ENCODE results near the gene FAM161B.
"Not testable (repeated sequence)": the region's sequence is repeated elsewhere in the genome, so short reads cannot be mapped to it uniquely, and the experiment has no call there.

FAM161B gene, protein sequence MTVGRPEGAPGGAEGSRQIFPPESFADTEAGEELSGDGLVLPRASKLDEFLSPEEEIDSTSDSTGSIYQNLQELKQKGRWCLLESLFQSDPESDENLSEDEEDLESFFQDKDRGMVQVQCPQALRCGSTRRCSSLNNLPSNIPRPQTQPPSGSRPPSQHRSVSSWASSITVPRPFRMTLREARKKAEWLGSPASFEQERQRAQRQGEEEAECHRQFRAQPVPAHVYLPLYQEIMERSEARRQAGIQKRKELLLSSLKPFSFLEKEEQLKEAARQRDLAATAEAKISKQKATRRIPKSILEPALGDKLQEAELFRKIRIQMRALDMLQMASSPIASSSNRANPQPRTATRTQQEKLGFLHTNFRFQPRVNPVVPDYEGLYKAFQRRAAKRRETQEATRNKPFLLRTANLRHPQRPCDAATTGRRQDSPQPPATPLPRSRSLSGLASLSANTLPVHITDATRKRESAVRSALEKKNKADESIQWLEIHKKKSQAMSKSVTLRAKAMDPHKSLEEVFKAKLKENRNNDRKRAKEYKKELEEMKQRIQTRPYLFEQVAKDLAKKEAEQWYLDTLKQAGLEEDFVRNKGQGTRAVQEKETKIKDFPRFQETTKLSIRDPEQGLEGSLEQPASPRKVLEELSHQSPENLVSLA

DNA sequence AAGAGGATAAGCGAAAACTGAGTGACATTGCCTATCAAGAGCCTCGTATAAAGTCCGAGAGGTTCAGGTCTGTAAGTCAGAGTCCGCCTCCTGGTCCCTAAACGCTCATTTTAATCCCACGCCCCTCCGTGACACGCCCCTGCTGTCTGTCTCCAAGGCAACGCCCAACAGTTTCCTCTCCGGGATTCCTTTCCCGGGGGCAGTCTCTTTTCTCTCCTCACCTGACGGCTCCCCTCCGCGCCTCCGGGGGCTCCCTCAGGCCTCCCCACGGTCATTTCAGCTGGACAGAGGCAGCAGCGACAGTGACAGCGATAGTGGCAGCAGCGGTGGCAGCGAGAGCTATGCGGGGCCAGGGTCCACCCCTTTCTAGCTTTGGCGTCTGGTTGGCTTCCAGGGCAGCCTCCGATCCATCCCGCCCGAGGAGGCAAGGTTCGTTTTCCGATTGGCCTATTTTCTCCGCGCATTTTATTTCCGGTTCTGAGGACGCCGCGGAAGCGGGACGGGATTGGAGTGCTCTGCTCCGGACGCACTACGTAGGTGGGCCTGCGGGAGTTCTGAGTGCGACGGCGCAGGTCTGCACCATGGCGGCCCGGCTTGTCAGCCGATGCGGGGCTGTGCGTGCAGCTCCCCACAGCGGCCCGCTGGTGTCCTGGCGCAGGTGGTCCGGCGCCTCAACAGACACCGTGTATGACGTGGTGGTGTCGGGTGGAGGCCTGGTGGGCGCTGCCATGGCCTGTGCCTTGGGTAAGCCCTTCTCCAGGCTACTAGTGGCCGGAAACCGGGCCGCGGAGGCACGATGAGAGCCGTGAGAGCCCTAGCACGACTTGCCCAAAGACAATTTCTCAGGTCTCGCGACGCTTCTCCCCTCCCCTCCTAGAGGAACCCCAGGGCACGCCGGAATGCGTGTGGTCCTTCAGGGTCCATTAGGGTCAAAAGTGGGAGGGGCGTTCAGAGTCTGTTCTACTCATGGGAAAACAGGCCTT is at the start of gene FAM161B, which contains the start of gene COQ6:
Gene FAM161B, minus strand, starts transcription at position 343 of the 983 bp plus-strand sequence. Its CDS starts 68 bp downstream, at position 275.
Gene COQ6, plus strand, starts transcription at position 551 of the 983 bp plus-strand sequence. Its CDS starts 31 bp downstream, at position 582.
- DNase-seq = peak; percentile 75 to 81

DNA sequence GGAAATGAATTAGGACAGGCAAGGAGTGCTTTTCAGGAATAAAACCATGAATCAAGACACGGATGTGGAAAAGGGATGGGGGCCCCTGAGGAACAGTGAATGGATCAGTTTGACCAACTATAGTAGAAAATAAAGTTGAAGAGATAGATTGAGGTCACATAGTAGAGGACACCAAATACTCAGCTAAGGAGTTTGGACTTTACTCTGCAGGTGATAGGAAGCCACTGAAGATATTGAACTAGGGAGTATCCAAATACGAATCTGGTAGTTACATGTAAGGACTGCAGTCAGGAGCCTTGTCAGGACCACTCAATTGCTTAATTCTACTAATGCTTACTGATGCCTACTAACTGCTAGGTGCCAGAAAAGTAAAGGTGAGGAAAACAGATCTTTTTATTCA is 48.8 kb upstream of the FAM161B start:
- DNase-seq = no peak

DNA sequence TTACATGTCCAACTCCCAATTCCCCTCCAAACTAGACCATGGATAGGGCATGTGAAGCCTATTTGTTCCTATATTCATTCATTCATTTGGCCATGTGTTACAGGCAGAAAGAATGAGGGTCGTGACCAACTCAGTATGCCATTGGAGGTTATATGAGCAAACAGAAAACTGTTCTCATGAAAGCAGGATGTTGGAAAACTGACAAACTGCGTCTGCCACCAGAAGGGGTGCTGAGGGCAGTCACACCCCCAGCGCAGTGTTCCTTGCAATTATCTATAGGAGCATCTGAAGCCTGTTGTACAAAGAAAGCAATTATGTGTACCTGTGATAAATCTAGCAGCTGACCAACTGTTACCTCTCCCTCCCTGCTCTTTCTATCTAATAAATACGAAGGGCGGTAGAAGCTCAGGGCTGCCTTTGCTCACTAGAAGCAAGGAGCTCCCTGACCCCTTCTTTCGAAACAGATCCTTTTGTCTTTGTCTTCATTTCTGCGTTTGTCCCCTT is 48.1 kb upstream of the FAM161B start:
- no peak for DNase-seq

DNA sequence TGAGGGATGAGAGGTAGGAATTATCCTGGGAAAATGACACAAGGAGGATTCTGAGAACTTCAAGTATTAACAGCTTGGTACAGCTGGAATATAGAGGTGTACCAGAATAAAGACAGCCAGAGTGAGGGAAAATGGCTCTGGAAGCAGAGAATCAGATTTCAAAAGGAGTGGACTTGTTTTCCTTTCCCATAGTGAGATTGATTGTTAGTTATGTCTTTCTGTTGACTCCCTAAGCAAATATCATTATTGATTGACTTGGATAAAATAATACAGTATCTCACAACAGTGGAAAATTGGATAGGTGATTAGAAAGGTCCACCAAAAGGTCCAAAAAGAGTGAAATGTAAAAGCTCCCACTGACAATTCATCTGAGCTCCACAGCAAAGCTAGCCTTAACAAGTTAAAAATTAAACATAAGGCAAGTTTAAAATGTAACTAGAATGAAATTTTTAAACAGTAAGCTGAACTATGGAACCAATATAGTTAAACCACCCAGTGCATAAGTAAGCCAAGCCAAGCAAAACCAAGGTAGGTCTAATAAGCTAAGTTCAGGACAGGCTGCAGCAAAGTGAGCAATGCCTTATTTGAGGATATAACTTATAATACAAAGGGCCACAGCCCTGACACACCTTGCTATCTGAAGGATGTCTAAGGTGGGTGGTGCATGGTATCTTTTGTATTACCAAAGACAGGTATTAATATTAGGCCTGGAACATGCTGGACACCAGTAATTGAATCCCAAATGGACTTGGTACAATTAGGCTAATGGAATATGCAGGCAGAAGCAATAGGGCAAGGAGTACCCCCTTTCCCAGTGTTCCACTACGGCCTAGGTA is 47.4 kb upstream of the FAM161B start:
- DNase-seq = no peak

DNA sequence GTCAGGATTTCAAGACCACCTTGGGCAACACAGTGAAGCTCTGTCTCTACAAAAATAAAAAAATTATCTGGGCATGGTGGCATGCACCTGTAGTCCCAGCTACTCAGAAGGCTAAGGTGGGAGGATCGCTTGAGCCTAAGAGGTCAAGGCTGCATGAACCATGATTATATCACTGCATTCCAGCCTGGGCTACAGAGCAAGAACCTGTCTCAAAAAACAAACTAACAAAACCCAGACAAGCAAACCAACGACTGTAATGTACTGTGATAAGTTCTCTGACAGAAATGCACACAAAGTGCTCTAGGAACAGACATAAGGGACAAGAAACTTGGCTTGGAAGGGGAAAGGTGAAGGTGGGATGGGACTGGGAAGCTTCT is 46.8 kb upstream of the FAM161B start:
- no peak for DNase-seq

DNA sequence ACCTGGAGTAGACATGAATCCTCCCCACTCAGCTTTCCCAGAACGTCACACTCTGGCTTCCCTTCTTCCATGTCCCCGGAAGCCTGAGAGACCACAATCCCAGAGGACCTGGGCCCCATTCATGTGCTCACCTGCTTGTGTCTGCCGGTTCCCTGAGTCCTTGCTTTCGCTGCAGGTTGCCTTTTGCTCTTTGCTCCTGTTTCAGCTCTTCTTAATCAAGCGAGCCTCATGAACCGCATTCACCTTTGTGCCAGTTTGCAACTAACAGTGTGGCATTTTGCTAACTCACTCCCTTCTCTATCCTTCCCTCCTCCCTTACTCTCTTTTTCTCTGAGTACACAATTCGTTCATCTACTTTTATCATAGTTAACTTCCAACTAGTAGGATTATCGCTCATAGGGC is 46.1 kb upstream of the FAM161B start:
- DNase-seq = no peak

DNA sequence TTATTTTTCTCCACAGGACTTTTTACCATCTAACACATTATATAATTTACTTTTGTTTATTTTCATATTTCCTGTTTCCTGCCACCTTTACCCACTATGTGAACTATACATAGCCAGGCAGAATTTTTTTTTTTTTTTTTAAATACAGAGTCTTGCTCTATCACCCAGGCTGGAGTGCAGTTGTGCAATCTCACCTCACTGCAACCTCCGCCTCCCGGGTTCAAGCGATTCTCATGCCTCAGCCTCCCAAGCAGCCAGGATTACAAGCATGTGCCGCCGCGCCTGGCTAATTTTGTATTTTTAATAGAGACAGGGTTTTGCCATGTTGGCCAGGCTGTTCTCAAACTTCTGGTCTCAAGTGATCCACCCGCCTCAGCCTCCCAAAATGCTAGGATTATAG is 45.0 kb upstream of the FAM161B start:
- DNase-seq = not testable (repeated sequence)

DNA sequence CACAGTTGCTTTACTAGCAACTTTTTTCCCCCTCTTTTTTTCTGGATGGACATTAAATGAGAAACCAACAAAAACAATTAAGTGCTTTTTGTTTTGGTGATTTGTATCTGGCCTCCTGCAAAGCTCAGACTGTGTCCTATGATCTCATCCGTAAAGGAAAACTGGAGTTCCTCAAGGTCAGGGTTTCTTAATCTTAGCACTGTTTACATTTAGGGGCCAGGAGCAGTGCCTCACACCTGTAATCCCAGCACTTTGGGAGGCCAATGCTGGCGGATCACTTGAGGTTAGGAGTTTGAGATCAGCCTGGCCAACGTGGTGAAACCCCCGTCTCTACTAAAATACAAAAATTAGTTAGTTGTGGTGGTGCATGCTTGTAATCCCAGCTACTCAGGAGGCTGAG is 41.2 kb upstream of the FAM161B start:
- DNase-seq = no peak

DNA sequence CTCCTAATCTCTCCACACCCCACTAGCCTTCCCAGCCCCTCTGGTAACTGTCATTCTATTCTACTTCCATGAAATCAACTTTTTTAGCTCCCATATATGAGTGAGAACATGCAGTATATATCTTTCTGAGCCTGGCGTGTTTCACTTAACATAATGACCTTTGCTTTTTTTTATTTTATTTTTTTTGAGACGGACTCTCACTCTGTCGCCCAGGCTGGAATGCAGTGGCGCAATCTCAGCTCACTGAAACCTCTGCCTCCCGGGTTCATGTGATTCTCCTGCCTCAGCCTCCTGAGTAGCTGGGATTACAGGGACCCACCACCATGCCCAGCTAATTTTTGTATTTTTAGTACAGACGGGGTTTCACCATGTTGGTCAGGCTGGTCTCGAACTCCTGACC is 38.8 kb upstream of the FAM161B start:
- DNase-seq = not testable (repeated sequence)

DNA sequence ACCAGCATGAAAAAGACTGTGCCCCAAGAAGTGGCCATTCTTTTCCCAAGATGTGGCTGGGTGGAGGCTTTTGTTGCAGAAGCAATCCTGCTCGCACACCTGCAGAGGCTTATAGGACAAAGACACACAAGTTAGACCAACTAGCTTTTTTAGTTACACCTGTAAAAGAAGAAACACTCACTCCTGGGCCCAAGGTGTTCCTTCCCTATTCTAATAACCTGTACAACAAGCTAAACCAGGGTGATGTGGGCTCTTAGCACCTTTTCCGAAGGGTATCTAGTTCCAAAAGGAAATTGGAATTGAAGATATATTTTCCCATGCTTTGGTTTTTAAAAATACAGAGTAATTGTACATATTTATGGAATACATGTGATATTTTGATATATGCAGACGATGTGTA is 38.2 kb upstream of the FAM161B start:
- DNase-seq = no peak

DNA sequence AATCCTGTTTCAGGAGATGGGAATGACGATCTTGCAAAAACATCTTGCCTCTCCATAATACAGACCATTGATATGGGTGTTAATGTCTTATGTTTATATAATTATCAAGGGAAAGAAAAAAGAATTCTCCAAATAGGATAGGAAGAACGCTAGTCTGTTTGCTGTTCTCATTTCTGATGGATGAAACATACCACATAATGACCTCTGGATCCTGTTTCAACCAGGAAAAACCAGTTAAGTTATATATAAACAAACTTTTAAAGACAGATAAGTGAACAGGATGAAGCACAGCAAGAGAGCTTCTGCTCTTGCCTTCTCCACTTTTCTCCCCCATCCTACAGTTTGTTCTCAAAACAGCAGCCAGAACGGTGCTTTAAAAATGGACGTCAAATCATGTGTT is 28.0 kb upstream of the FAM161B start:
- DNase-seq = no peak

DNA sequence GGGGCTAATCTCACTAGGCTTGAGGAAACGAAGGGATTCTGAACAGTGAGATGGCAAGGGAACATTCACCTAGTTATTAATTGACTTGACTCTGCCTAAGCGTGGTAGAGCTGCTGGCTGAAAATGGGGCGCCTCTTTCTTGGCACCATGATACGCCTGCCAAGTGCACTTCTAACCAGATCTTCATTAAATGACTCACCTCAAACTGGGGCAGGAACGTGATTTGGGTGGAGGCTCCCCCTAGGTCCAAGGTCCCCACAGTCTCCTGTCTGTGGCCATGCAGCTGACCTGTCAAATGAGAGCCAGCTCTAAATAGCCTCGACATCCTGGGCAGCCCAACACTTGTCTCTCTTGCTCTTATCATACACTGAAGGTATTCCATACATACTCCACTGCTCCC is 26.2 kb upstream of the FAM161B start:
- DNase-seq = no peak

DNA sequence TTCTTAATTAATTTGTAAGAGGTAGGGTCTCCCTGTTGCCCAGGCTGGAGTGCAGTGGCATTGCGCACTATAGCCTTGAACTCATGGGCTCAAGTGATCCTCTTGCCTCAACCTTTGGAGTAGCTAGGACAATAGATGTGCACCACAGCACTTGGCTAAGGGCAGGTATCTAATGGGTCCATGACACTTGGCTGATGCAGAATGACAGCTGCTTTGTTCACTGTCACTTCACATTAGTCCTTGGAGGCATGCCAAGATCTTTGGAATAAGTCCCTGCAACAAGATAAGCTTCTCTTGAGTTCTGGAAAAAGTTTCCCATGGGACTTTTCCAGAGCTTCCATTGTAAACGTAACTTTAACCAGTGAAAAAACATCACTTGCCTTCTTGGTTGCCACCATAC is 23.6 kb upstream of the FAM161B start:
- DNase-seq = no peak

DNA sequence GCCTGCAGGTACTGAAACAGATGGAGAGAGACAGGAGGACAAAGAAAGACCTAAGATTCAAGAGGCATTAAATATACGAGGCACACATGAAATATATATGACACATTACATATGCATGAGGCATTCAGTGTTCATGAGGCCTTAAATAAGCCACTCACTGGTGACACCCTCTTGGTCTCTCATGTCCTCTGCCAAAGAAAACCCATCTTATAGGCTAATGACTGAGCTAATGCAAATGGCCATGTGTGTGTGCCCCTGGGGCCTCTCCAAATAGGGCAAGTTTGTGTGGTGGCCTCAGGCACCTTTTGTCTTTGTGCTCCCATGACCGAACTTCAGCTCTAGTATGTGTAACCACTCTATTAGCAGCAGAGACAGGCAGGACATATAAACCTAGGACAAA is 19.0 kb upstream of the FAM161B start:
- DNase-seq = no peak

DNA sequence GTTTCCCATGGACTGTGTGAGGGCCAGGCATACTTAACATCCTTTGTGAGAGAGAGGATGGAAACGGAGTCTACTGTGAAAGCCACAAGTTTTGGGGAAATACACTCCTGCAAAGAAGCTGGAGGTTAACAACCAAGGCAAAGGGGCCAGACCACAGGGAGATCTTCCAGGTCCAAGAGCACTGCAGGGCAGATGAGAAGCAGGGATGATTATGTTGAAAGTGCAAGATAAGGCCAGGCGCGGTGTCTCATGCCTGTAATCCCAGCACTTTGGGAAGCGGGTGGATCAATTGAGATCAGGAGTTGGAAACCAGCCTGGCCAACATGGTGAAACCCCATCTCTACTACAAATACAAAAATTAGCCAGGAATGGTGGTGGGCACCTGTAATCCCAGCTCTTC is 15.3 kb upstream of the FAM161B start:
- no peak for DNase-seq

DNA sequence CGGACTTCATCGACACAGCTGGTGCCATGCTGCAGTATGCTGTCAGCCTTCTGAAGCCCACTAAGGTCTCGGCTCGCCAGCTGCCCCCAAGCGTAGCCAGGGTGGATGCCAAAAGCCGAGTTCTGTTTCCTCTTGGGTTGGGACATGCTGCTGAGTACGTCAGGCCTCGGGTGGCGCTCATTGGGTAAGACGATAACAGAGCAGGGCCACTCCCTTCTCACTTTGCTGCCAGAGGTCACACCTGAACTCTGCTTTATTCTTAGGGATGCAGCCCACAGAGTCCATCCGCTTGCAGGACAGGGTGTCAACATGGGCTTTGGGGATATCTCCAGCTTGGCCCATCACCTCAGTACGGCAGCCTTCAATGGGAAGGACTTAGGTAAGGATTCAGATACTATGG is 11.3 kb upstream of the FAM161B start:
- no peak for DNase-seq

DNA sequence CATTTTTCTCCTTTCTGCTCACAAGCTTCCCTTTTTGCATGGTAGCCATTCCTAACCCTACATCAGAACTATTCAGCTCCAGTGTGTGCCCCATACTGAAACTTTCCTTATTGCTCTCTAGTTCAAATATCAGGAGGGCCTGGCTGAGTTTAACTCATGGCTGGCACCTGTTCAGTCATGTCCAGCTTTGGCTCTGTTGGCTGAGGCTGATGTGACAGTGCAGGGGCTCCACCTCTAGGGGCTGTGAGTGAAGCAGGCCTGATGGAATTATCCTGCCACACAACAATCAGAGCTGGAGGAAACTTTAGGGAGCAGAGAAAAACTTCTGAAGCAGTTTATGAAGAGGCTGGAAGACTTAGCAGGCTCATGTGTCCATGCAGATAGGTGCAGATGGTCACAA is 8.7 kb upstream of the FAM161B start:
- DNase-seq = no peak

DNA sequence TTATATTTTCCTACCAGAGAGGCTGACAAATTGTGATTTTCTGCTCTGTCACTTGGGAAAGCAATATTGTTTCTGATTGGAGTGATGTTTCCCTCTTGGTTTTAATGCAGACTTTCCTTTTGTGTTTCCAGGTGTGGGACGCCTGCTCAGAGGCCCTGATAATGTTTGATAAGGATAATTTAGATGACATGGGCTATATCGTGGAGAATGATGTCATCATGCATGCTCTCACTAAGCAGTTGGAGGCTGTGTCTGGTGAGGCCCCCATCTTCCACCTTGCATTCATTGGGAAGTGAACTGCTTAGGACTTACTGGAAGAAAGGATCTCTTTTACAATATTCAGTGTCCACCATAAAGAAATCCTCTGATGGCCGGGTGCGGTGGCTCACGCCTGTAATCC is 5.8 kb upstream of the FAM161B start:
- no peak for DNase-seq

DNA sequence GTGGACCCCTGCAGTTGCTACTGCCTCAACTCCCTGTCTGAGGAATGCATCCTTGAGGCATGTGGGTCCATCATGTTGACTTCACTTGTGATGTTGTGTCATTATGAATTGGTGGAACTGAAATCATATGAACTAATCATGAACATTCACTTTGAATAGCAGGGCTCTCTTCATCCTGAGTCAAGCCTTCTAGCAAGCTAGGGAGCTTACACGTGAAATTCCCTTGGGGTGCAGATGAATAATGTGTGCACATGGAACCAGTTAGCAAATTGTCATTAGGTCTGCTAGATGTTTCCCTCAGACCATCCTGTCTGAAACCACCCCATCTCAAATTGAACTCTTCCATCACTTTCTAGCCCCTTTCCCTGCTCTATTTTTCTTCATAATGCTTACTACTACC is 3.8 kb upstream of the FAM161B start:
- no peak for DNase-seq

DNA sequence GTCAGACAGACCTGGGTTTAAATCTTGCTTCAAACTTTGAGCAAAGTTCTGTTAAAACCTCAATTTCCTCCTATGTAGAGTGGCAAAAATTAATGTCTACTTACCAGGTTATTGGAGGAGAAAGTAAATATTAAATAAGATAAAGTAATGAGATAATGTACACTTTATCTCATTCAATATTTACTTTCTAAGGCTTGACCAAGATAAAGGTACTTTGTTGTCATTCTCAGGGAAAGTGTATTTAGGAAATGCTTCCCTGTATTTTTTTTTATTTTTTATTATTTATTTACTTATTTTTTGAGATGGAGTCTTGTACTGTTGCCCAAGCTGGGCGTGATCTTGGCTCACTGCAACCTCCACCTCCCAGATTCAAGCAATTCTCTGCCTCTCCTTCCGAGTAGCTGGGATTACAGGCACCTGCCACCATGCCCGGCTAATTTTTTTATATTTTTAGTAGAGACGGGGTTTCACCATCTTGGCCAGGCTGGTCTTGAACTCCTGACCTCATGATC is 4.7 kb downstream of the FAM161B start:
- DNase-seq = no peak

DNA sequence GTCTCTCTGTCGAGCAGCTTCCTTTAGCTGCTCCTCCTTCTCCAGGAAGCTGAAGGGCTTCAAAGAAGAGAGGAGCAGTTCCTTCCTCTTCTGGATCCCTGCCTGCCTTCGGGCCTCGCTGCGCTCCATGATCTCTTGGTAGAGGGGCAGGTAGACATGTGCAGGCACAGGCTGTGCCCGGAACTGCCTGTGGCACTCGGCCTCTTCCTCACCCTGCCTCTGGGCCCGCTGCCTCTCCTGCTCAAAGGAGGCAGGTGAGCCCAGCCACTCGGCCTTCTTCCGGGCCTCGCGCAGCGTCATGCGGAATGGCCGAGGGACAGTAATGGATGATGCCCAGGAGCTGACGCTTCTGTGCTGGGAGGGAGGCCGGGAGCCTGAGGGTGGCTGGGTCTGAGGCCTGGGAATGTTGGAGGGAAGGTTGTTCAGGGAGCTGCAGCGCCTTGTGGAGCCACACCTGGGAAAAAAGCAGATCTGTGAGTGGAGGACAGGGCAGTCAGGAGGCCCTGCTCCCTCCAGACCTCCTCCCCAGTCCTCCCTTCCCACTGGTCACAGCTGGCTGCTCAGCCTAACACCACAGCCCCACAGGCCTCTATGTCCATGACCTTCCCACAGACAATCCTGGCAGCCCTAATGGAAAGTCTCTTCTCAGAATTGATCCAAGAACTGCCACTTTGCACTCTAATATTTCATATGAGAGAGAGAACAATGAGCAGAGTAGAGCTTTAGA is 5.3 kb downstream of the FAM161B start:
- DNase-seq = no peak
